ENCODE measurements around the gene POLR2F.

- TF ChIP-seq CTCF (IDR thresholded peaks at IDR 0.05) (no peak), POLR2A (IDR thresholded peaks at IDR 0.05) (no peak)
These were observed 59.1 kb downstream of the POLR2F start for GRCh38 chr22:38012604-38013072.

All from body of pancreas (tissue), 4 donors.